ENCODE results near the gene KIAA1671. TPM values are rescaled to one million over a fixed set of nuclear protein-coding genes. Genes with fewer than 3 reads are reported as not detected.

Gene KIAA1671
- total and polyA plus RNA-seq, 4 donors: 8.7 to 35.9 (median 19.1) TPM

DNA sequence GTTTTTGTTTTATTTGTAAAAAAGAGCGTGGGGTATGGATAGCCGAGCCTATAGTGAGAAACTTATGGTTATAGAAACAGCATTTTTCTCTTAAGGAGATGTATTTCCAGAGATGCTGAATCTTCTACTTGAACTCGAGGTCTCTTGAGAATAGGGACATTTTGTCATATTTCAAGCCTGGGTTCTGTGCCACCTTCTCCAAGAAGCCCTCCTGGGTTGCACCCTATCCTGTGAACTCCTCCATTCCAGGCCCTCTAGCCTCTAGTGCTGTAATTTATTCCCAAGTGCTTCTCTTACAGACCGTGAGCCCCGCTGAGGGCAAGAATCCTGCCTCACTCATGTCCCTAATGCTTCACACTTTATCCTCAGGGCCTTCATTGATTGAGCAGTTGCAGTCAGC lies 108.6 kb downstream of the KIAA1671 start:
- no peak for DNase-seq (ENCODE audit: low spot score)
- Histone ChIP-seq H3K9ac (ENCODE audit: low read depth in 1 of 2, low read length in 2 of 2) (no peak overlapping the region), H3K9me3 (ENCODE audit: control insufficient read depth in 4 of 4, low read length in 3 of 4) (no peaks in the 10 kb centered on the region), H3K4me3 (ENCODE audit: low read depth in 1 of 3, low read length in 3 of 3) (no peak overlapping the region), H3K27ac (ENCODE audit: low read depth in 1 of 2, low read length in 2 of 2) (no peak overlapping the region), H3K27me3 (ENCODE audit: control insufficient read depth in 4 of 4, insufficient read depth in 4 of 4, low read length in 3 of 4) (no peaks in the 10 kb centered on the region), H3K4me1 (ENCODE audit: control insufficient read depth in 4 of 4, insufficient read depth in 4 of 4, low read length in 3 of 4) (no peaks in the 10 kb centered on the region), H3K36me3 (ENCODE audit: control insufficient read depth in 4 of 4, insufficient read depth in 3 of 4, low read depth in 1 of 4, low read length in 3 of 4) (peaks cover 0 to 2% (median 0%) of the 10 kb centered on the region in 4 donors)
- 95% methylated on average over 5 of the region's 5 CpGs for WGBS
- TF ChIP-seq JUND (IDR thresholded peaks at IDR 0.05): no peak
- TF ChIP-seq, protein P1, sequence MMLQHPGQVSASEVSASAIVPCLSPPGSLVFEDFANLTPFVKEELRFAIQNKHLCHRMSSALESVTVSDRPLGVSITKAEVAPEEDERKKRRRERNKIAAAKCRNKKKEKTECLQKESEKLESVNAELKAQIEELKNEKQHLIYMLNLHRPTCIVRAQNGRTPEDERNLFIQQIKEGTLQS (IDR thresholded peaks at IDR 0.05): no peak
- no peak for TF ChIP-seq FOXA1 (IDR thresholded peaks at IDR 0.05)
- no peak for TF ChIP-seq YY1 (IDR thresholded peaks at IDR 0.05)
- no peak for TF ChIP-seq EGR1 (IDR thresholded peaks at IDR 0.05; ENCODE audit: low read depth in 2 of 2)

DNA sequence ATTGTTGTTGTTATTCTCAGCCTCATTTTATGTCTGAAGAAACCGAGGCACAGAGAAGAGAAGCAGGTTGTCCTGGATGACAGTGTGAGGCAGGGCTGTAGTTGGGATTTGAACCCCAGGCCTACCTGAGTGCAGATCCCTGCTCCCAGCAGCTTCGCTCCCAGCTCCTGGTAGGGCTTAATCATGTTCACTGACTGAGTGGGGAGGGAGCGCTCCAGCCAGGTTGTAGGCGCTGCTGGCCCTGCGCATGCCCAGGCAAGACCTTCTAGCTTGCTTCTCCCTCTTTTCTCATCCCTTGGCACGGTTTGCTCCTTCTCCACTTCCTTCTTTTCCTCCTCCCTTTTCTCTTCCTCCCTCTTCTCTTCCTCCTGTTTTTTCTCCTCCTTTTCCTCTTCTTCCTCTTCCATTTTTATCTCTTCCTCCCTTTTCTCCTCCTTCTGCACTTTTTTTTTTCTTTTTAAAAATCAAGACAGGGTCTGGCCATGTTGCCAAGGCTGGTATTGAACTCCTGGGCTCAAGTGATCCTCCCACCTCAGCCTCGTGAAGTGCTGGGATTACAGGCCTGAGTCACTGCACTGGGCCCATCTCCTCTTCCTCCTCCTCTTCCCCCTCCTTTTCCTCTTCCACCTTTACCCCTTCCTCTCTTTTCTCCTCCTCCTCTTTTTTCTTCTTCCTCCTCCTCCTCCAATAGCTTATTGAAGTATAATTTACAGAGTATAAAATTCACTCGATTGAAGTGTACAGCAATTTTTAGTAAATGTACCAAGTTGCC lies 109.3 kb downstream of the KIAA1671 start:
- peaks cover 0 to 2% (median 0%) of the 10 kb centered on the region in 4 donors for H3K36me3 ChIP-seq (ENCODE audit: control insufficient read depth in 4 of 4, insufficient read depth in 3 of 4, low read depth in 1 of 4, low read length in 3 of 4)
- 89% methylated on average over 8 of the region's 8 CpGs for WGBS
- H3K27ac ChIP-seq (ENCODE audit: low read depth in 1 of 2, low read length in 2 of 2): no peak overlapping the region
- no peaks in the 10 kb centered on the region for H3K9me3 ChIP-seq (ENCODE audit: control insufficient read depth in 4 of 4, low read length in 3 of 4)
- DNase-seq (ENCODE audit: low spot score): no peak
- H3K27me3 ChIP-seq (ENCODE audit: control insufficient read depth in 4 of 4, insufficient read depth in 4 of 4, low read length in 3 of 4): no peaks in the 10 kb centered on the region
- no peaks in the 10 kb centered on the region for H3K4me1 ChIP-seq (ENCODE audit: control insufficient read depth in 4 of 4, insufficient read depth in 4 of 4, low read length in 3 of 4)
- no peak overlapping the region for H3K9ac ChIP-seq (ENCODE audit: low read depth in 1 of 2, low read length in 2 of 2)
- no peak overlapping the region for H3K4me3 ChIP-seq (ENCODE audit: low read depth in 1 of 3, low read length in 3 of 3)
- TF ChIP-seq, protein P2, sequence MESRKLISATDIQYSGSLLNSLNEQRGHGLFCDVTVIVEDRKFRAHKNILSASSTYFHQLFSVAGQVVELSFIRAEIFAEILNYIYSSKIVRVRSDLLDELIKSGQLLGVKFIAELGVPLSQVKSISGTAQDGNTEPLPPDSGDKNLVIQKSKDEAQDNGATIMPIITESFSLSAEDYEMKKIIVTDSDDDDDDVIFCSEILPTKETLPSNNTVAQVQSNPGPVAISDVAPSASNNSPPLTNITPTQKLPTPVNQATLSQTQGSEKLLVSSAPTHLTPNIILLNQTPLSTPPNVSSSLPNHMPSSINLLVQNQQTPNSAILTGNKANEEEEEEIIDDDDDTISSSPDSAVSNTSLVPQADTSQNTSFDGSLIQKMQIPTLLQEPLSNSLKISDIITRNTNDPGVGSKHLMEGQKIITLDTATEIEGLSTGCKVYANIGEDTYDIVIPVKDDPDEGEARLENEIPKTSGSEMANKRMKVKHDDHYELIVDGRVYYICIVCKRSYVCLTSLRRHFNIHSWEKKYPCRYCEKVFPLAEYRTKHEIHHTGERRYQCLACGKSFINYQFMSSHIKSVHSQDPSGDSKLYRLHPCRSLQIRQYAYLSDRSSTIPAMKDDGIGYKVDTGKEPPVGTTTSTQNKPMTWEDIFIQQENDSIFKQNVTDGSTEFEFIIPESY (IDR thresholded peaks at IDR 0.05): no peak
- TF ChIP-seq, protein P3, sequence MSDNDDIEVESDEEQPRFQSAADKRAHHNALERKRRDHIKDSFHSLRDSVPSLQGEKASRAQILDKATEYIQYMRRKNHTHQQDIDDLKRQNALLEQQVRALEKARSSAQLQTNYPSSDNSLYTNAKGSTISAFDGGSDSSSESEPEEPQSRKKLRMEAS (IDR thresholded peaks at IDR 0.05): no peak
- TF ChIP-seq, protein P4, sequence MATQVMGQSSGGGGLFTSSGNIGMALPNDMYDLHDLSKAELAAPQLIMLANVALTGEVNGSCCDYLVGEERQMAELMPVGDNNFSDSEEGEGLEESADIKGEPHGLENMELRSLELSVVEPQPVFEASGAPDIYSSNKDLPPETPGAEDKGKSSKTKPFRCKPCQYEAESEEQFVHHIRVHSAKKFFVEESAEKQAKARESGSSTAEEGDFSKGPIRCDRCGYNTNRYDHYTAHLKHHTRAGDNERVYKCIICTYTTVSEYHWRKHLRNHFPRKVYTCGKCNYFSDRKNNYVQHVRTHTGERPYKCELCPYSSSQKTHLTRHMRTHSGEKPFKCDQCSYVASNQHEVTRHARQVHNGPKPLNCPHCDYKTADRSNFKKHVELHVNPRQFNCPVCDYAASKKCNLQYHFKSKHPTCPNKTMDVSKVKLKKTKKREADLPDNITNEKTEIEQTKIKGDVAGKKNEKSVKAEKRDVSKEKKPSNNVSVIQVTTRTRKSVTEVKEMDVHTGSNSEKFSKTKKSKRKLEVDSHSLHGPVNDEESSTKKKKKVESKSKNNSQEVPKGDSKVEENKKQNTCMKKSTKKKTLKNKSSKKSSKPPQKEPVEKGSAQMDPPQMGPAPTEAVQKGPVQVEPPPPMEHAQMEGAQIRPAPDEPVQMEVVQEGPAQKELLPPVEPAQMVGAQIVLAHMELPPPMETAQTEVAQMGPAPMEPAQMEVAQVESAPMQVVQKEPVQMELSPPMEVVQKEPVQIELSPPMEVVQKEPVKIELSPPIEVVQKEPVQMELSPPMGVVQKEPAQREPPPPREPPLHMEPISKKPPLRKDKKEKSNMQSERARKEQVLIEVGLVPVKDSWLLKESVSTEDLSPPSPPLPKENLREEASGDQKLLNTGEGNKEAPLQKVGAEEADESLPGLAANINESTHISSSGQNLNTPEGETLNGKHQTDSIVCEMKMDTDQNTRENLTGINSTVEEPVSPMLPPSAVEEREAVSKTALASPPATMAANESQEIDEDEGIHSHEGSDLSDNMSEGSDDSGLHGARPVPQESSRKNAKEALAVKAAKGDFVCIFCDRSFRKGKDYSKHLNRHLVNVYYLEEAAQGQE (IDR thresholded peaks at IDR 0.05): no peak

DNA sequence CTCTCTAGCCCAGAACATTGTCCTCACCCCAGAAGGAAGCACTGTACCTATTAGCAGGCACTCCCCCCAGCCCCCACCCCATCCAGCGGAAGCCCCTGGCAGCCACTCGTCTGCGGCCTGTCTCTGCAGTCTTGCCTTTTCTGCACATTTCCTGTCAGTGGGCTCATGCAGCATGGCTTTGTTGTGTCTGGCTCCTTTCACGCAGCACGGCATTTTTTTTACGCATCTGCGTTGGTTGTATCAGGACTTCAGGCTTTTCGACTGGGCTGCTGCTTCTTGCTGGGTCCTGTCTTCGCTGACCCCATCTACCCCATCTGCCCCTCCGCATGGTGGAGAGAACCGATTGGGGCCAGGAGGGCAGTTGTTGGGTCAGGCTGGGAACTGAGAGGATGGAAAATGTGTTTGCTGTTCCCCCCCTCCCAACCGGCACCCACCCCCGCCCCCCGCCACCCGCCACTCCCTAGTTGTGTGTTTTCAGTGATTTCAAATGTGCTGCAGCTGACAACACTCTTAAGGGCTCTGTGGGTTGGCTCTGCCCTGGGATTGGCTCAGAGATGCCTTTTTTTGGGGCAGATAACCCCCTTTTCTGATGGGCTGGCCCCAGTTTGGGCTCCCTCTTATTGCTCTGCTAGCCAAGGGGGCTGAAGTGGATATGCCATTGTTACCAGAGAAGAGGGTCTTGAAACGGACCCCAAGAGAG lies 110.0 kb downstream of the KIAA1671 start:
- Histone ChIP-seq H3K4me1 (ENCODE audit: control insufficient read depth in 4 of 4, insufficient read depth in 4 of 4, low read length in 3 of 4) (no peaks in the 10 kb centered on the region), H3K4me3 (ENCODE audit: low read depth in 1 of 3, low read length in 3 of 3) (no peak overlapping the region), H3K27me3 (ENCODE audit: control insufficient read depth in 4 of 4, insufficient read depth in 4 of 4, low read length in 3 of 4) (no peaks in the 10 kb centered on the region), H3K9me3 (ENCODE audit: control insufficient read depth in 4 of 4, low read length in 3 of 4) (no peaks in the 10 kb centered on the region), H3K27ac (ENCODE audit: low read depth in 1 of 2, low read length in 2 of 2) (no peak overlapping the region), H3K36me3 (ENCODE audit: control insufficient read depth in 4 of 4, insufficient read depth in 3 of 4, low read depth in 1 of 4, low read length in 3 of 4) (peaks cover 0 to 2% (median 0%) of the 10 kb centered on the region in 4 donors), H3K9ac (ENCODE audit: low read depth in 1 of 2, low read length in 2 of 2) (no peak overlapping the region)
- WGBS: 64% methylated on average over 16 of the region's 16 CpGs
- no peak for TF ChIP-seq YY1 (IDR thresholded peaks at IDR 0.05)
- no peak for TF ChIP-seq EGR1 (IDR thresholded peaks at IDR 0.05; ENCODE audit: low read depth in 2 of 2)
- TF ChIP-seq GABPA (IDR thresholded peaks at IDR 0.05 in 1 of 2, conservative IDR thresholded peaks at IDR 0.05 in 1 of 2): no peak
- no peak for TF ChIP-seq JUND (IDR thresholded peaks at IDR 0.05)
- DNase-seq (ENCODE audit: low spot score): no peak

All from liver (tissue), 9 donors.